Fibroblast of skin of right biceps (primary cell): ENCODE measurements around the gene PLXNC1.

Experiments used
- DNase-seq: peaks from one replicate; pipeline ENCODE4 v3.0.0-alpha.2; 2013

The PLXNC1 gene

GRCh38 chr12:94147991-94148738 lies at the start of gene PLXNC1:
PLXNC1 (plus strand) TSS chr12:94148577; CDS start chr12:94148972, 395 bp downstream.
- peak; percentile 63 for DNase-seq

- no peak for DNase-seq
These were observed 49.2 kb upstream of the PLXNC1 start for GRCh38 chr12:94099191-94099590.

DNA sequence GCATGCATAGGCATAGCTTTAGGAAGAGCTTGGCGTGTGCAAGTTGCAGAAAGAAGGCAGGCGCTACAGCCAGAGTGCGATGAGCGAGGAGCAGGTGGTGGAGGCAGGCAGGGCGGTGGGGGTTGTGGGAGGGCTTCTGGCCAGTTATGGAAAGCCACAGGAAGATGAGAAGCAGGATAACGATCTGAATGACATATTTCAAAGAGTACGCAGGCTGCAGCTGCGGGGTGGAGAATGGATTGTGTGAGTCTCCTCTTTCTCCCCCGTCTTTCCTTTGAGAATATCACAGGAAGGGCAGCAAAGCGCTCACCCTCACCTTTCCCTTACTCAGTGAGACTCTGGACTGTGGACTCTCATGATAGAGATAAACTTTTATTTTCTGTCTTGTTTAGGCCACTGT lies 48.7 kb upstream of the PLXNC1 start:
- peak; percentile 95 for DNase-seq

DNA sequence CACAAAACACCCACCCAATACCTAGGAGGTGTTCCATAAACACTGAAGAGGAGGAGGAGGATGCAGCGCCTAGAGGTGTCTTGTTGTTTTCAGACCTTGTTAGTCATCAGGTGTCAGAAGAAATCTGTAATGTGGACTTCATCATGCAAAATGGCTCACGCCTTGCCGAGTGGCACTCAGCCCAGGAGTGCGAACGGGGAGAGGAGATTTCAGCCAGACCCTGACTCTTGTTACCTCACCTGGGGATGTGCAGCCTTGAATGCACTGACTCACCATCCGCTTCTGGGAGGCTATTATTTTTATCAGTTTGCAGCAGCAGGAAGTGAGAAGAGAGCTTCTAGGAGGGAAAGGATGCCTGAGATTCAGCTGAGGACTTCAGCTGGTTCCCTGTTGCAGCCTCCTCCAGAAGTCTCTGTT lies 48.2 kb upstream of the PLXNC1 start:
- DNase-seq = peak; percentile 91

DNA sequence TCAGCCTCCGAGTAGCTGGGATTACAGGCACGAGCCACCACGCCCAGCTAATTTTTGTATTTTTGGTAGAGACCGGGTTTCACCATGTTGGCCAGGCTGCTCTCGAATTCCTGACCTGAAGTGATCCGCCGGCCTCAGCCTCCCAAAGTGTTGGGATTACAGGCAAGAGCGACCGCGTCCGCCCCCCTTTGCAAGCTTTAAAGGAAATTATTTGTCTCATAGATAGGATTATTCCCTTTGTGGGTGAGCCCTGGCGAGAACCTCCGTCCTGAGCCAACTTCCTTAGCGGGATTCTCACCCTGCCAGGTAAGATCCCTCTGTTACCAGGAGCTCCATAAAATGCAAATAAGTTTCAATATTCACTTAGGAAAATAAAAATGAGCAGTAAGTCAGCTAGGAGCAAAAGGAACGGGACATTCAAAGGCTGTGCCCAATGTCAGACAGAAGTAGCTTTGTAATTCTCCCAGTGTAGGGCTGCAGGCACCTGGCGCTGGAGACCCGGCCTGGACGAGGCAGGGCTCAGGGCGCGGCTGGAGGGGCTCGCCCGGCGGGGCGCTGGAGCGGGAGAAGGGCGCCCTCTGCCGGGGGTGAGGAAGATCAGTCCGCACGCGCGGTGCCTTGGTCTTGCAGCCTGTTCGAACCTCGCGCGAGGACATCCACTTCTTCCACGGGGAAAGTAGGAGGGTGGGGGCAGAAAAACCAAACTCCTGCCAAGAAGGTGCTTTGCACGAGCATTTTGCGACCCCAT lies 47.2 kb upstream of the PLXNC1 start:
- peak; percentile 75 for DNase-seq

DNA sequence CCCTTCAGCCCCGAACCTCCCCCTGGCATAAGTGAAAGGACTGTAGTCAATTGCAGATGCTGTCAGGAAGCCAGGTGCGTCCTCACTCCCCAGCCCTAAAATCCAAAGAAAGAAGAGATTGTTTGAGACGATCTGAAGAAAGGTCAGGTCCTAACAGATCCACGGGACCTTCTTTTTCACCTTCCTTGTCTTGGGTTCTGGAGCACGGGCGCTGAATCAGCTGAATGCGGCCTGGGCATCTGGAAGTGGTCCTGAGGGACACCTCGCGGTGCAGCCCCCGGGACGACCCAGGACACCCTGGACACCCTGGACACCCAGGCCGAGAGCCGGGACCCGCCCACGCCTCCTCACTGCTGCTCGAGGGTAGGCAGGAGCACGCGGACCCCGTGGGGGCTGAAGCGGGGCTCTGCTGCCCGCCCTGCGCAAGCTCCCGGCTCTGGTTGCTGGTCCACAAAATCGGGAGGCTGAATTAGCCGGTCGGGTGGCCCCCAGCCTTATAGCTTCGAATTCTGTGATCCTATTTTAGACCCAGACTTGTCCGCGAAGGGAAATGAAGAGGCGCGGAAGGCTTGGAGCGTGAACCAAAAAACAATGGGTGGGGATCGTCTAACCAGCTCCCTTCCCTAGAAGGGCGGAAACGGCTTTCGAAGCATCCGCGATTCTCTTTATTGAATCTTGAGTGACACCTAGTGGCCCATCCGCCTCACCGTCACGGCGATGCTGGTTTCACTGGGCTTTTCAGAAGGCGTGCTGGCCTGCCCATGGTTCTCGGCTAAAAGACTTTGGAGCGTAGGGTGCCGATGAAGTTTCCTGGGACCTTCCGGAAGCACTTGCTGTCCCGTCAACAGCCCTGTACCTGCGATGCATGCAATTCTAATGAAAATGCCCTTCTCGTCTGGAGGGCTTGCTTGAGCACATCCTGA lies 46.4 kb upstream of the PLXNC1 start:
- DNase-seq = peak; percentile 87

- DNase-seq = no peak
These were observed 44.4 kb upstream of the PLXNC1 start for GRCh38 chr12:94103986-94104385.

GRCh38 chr12:94107910-94108309 lies 40.5 kb upstream of the PLXNC1 start:
- DNase-seq = no peak

GRCh38 chr12:94109160-94109559 lies 39.2 kb upstream of the PLXNC1 start:
- DNase-seq = peak; percentile 71

DNA sequence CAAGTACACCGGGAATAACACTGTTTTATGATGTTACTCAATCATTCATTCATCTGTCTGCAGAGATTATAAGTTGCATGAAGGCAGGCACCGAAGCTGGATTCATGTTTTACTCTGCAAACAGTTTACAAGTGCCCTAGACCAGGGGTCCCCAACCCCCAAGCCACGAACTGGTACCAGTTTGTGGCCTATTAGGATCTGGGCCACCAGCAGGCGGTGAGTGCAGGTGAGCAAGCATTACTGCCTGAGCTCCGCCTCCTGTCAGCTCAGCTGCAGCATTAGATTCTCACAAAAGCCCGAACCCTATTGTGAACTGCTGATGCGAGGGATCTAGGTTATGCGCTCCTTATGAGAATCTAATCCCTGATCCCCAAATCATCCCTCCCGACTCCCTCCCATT lies 38.1 kb upstream of the PLXNC1 start:
- no peak for DNase-seq

DNA sequence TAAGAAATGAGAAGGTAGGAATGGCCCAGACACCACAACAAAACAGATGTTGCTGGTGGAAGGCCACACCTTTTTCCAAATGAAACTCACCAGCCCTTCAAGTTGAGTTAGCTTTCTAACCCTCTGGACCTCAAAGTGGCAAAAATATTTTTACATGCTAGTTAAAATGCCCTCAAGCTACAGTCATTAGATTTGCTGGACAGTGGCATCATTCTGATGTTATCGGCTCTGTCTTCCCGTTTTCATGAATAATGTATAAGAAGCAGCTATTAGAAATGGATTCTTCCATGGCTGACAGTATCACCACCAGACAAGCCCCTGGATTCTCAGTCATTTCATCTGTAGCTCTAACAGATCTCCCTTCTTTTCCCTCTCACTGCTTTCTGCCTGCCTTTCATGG lies 37.1 kb upstream of the PLXNC1 start:
- DNase-seq = no peak

GRCh38 chr12:94112121-94112520 lies 36.3 kb upstream of the PLXNC1 start:
- no peak for DNase-seq

GRCh38 chr12:94114166-94114565 lies 34.2 kb upstream of the PLXNC1 start:
- DNase-seq = no peak

DNA sequence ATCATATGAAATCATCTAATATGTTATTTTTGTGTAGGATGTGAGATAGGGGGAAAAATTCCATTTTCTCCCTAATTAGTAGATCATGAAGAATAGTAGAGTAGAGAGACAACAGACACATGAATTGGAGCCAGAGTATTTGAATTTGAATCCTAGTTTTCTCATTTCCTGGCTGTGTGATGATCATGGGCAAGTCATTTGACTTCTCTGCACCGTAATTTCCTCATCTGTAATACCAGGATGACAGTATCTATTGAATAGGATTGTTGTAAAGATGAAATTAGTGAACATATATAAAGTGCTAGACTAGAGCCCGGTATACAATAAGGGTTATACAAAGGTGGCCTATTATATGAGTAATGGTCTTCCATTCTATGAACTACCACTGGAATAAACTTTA lies 32.2 kb upstream of the PLXNC1 start:
- DNase-seq = no peak

DNA sequence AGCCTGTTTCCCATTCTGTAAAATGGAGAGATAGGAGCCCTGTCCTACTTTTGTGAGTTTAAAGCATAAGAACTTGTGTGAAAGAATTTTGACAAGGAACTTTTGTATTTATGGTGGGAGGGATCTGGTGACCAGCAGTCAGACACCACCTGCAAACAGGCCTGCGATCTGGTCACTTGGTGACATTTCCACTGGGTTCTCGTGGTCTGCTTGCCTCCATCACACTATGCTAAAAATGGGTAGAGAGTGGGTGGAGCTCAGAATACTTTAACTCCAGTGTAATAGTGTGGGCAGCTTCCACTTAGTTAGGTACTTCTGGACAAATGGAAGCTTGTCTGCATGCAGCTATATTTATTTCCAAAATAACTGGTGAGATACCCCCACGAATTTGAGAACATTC lies 26.5 kb upstream of the PLXNC1 start:
- no peak for DNase-seq

- no peak for DNase-seq
These were observed 25.8 kb upstream of the PLXNC1 start for GRCh38 chr12:94122591-94122990.

GRCh38 chr12:94123127-94123526 lies 25.2 kb upstream of the PLXNC1 start:
- DNase-seq = no peak

- no peak for DNase-seq
These were observed 22.3 kb upstream of the PLXNC1 start for GRCh38 chr12:94126067-94126466.

DNA sequence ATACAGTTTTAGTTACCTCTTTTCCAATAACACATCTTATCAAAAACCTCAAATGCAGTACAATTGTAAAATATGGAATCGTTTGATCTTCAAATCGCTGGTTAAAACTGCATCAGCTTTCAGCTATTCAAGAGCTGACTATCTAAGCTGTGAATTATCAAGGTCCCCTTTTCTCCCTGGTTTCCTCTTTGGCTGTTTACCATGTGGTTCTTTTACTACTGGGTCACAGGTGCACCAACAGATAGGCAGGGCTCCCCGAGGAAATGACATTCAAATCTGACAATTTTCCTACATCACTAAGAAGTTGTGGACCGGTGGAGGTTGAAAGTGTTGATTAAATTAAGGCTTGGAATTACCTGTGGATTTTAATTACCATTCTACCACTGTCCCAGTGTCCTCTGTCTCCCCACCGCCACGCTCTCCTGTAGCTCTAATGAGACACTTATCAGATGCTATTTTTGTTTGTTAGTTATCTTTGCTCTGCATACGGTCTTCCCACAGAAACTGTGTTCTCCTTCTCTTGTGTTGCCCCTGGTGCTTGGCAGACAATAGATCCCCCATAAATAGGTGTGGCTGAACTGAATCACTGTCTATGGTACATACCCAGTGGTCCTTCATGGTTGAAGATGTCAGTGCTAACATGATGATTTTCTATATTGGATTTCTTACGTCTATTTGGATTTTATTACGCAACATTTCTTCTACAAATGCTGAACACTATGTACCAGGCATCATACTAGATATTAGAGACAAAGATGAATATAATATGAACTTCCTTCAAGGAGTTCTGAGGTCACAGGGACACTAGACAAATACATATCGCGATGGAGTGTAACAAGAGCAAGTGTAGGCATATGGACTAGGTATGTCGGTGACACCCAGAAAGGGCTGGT lies 20.9 kb upstream of the PLXNC1 start:
- no peak for DNase-seq

DNA sequence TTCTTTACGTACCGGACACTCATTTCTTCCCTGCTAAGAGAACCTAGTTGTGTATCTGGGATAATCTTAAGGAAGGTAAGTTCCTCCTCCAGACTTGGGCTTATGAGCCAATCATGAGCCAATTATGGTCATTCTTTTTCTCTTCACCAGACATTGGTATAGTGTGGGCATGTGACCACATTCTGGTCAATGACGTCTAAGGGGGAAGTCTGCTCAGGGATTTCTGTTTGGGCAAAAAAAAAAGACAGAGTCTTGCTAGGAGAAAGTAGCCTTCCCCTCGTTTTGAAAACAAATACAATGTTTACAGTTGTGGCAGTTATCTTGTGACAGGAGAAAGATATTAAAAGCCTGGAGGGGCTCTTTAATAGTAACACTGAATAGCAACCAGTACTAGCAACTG lies 20.1 kb upstream of the PLXNC1 start:
- DNase-seq = no peak

GRCh38 chr12:94133964-94134795 lies 14.2 kb upstream of the PLXNC1 start:
- peak; percentile 65 for DNase-seq
